CD4-positive, alpha-beta T cell treated with Interferon alpha-2 for 1 hour (primary cell): ENCODE results near the gene SERPINE1.
"Not testable (repeated sequence)": the region's sequence is repeated elsewhere in the genome, so short reads cannot be mapped to it uniquely, and the experiment has no call there.

ENCODE experiments used
- DNase-seq, 2 donors: peaks; one replicate each; pipeline ENCODE4 v3.0.0-alpha.2; 2020 to 2022

The SERPINE1 gene

DNA sequence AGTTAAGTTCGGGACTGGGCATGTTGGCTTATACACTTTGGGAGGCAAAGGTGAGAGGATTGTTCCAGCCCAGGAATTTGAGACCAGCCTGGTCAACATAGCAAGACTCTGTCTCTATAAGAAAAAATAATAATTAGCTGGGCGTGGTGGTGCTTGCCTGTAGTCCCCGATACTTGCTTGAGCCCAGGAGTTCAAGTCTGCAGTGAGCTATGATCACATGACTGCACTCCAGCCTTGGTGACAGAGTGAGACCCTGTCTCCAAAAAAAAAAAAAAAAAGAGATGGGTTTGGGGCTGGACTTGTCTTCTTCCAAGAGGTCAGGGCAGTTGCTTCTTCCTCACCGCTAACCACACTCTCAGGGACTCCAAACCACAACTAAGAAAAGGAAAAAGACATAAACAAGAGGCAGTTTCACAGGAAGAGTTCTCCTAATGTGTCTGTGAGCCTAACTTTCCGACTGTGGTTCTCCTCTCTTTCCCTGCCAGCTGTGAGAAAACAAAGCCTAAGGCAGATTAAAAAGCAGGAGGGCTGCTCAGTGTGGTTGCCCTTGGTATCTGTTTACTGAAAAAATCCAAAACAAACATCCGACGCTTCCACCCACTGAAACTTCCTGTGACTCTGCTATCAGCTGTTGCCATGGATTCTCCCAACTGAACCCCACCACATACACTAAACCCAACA, 2.4 kb upstream of the SERPINE1 start:
- DNase-seq: no peak

- peak in 1 of 2 donors; percentile 22 for DNase-seq
Measured at GRCh38 chr7:101125989-101126650, 784 bp upstream of the SERPINE1 start.

DNA sequence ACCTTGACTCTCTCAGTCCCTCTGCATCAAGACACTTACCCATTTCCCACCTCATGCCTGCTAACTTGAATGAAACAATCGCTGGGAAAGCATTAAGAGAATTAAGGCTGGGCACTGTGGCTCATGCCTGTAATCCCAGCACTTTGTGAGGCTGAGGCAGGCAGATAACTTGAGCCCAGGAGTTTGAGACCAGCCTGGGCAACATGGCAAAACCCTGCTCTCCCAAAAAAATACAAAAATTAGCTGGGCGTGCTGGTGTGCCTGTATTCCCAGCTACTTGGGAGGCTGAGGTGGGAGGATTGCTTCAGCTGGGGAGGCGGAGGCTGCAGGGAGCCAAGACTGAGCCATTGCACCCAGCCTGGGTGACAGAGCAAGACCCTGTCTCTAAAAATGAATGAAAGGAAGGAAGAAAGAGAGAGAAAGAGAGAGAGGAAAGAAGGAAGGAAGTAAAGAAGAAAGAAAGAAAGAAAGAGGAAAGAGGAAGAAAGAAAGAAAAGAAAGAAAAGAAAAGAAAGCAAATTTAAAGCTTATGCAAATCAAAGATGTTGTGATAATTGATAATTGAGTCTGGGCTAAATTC, 646 bp downstream of the SERPINE1 start:
- DNase-seq: no peak

DNA sequence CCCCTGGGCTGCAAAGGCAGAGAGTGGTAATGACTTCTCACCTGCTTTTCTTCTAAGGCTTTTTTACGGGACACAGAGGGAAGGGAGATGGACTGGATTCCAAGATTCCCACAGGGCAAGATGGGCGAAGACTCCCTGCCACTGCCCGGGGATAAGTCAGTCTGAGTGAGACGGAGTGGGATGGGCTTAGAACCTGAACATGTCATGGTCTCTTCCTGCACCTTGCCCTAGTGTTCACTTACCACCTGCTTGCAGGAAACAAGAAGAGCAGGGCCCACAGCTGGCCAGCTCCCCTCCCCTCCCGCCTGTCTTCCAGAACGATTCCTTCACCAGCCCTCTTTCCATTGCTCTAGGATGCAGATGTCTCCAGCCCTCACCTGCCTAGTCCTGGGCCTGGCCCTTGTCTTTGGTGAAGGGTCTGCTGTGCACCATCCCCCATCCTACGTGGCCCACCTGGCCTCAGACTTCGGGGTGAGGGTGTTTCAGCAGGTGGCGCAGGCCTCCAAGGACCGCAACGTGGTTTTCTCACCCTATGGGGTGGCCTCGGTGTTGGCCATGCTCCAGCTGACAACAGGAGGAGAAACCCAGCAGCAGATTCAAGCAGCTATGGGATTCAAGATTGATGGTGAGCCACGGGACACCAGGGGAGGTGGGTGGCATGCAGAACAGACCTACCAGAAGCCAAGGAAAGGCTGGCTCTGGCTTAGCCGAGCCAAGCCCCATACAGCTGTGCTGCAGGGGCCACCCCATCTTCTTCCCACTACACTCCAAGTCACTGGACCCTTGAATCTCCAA, 1.3 kb downstream of the SERPINE1 start:
- no peak for DNase-seq

- no peak for DNase-seq
Measured at GRCh38 chr7:101129603-101130117, 2.8 kb downstream of the SERPINE1 start.

DNA sequence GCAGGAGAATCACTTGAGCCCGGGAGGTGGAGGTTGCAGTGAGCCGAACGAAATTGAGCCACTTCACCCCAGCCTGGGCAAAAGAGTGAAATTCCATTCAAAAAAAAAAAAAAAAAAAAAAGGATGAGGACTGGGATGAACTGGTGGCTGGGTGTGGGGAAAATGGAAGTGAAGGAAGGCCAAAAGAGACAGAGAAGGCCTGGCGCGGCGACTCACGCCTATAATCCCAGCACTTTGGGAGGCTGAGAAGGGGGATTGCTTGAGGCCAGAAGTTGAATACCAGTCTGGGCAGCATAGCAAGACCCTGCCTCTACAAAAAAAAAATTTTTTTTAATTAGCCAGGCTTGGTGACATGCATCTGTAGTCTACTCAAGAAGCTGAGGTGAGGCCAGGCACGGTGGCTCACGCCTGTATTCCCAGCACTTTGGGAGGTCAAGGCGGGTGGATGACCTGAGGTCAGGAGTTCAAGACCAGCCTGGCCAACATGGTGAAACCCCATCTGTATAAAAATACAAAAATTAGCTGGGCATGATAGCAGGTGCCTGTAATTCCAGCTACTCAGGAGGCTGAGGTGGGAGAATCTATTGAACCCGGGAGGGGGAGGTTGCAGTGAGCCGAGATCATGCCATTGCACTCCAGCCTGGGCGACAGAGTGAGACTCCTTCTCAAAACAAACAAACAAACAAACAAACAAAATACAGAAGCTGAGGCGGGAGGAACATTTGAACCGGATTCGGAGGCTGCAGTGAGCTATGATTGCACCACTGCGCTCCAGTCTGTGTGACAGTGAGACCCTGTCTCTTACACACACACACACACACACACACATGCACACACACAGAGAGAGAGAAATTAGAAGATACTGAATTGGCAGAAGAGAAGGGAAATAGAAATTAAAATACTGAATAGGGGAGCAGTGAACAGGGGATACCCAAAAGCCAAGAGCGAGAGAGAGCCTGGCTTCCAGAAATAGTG, 6.0 kb downstream of the SERPINE1 start:
- DNase-seq: not testable (repeated sequence)

GRCh38 chr7:101133621-101134398, 6.9 kb downstream of the SERPINE1 start:
- no peak for DNase-seq

DNA sequence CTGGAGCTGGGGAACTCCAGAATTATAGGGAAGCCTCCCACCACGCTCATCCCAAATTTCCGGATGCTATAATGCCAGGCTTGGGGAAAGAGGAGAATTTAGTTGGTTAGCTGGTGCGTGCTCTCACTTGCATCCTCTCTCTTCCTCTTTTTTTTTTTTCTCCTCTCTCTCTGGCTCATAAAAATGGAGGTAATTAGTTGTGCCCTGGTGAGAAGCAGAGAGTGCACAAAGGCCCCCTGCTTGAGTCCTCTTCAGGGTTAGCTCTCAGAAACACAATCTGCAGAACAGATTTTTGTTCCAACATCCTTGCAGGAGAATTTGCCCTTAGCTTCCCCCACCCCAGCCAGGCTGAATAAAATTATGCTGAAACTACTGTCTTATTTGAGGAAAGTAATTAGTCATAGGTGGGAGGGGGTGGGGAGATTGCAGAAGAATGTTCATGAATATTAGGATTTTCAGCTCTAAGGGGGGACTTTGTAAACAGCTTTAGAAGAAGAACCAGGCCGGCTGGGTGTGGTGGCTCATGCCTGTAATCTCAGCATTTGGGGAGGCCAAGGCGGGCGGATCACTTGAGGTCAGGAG, 7.6 kb downstream of the SERPINE1 start:
- no peak for DNase-seq

DNA sequence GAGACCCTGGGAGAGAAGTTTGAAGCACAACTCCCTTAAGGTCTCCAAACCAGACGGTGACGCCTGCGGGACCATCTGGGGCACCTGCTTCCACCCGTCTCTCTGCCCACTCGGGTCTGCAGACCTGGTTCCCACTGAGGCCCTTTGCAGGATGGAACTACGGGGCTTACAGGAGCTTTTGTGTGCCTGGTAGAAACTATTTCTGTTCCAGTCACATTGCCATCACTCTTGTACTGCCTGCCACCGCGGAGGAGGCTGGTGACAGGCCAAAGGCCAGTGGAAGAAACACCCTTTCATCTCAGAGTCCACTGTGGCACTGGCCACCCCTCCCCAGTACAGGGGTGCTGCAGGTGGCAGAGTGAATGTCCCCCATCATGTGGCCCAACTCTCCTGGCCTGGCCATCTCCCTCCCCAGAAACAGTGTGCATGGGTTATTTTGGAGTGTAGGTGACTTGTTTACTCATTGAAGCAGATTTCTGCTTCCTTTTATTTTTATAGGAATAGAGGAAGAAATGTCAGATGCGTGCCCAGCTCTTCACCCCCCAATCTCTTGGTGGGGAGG, 10.8 kb downstream of the SERPINE1 start:
- DNase-seq: no peak

DNA sequence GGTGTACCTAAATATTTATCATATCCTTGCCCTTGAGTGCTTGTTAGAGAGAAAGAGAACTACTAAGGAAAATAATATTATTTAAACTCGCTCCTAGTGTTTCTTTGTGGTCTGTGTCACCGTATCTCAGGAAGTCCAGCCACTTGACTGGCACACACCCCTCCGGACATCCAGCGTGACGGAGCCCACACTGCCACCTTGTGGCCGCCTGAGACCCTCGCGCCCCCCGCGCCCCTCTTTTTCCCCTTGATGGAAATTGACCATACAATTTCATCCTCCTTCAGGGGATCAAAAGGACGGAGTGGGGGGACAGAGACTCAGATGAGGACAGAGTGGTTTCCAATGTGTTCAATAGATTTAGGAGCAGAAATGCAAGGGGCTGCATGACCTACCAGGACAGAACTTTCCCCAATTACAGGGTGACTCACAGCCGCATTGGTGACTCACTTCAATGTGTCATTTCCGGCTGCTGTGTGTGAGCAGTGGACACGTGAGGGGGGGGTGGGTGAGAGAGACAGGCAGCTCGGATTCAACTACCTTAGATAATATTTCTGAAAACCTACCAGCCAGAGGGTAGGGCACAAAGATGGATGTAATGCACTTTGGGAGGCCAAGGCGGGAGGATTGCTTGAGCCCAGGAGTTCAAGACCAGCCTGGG, 11.4 kb downstream of the SERPINE1 start:
- DNase-seq: peak; percentile 80 to 84

DNA sequence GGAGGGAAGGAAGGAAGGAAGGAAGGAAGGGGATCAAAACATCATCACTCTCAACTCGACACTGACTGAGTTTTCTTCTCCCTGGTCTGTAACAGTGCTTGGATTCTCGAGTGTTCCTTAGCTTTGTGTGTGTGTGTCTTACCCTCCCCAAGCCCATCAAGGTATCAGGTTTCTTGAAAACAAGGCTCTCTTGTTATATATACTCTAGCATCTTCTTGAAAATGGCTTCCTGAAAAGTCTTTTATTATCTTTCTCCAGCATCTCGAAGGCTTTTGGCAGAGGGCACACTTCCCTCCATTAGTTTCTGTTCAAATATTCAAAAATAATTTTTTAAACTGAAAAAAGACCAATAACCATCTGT, 13.4 kb downstream of the SERPINE1 start:
- no peak for DNase-seq

- DNase-seq: no peak
Measured at GRCh38 chr7:101140746-101141382, 14.0 kb downstream of the SERPINE1 start.

GRCh38 chr7:101151908-101152651, 25.2 kb downstream of the SERPINE1 start:
- no peak for DNase-seq

DNA sequence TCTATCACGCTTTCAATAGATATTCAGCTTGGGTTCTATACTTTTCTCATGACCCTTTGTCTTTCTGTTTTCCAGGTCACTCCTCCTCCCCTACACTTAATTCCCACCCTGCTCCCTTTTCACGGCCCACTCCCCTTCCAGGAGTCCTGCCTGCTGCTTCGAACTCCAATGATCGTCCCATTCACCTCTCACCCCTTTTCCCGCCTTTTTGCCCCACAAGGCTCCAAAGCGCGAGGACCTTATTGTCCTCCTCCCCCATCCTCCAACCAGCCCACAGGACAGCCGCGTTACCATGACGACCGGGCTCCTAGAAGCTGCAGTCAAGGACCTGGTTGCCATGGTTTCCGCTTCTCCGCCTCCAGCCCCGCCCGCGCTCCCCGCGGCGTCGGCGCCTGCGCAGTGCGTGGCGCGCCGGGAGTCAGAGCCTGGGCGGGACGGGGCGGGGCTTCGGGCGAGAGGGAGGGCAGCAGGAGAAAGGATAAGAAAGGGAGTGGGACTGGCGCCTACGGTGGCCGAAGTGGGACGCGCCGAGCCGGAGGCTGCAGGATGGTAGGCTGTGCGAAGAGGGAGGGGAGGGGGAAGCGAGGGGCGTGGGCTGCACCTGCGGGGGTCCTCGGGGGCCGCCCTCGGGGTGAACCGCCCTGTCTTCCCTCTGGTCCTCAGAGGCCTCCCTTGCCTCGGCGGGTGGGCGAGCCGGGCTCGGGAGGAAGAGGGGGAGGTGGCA, 27.2 kb downstream of the SERPINE1 start, which contains the start of gene AP1S1:
Gene AP1S1, plus strand, starts transcription at position 508 of the 724 bp plus-strand sequence. Its CDS starts 39 bp downstream, at position 547.
- peak; percentile 95 to 96 for DNase-seq

- no peak for DNase-seq
Measured at GRCh38 chr7:101154693-101155102, 27.8 kb downstream of the SERPINE1 start.

GRCh38 chr7:101155303-101155702, 28.4 kb downstream of the SERPINE1 start:
- DNase-seq: no peak

DNA sequence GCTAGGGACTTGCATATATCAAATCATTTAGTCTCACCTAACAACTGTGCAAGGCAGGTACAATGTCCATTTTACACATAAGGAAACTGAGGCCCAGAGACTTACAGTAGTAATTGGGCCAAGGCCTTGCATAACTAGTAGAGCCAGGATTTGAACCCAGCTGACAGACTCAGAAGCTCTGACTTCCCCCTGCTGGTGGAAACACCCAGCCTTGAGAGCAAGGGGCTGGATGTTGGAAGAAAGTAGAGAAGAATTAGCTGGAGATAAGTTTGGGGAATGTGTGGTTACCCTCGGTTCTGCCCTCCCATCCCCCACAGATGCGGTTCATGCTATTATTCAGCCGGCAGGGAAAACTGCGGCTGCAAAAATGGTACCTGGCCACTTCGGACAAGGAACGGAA, 29.4 kb downstream of the SERPINE1 start:
- DNase-seq: no peak
